Amniotic epithelial cell (primary cell): Measurements from ENCODE around the gene TMEM259.

ENCODE experiments used
- DNase-seq: peaks from one replicate; pipeline ENCODE4 v3.0.0-alpha.2; 2010; ENCODE audit warnings: low read depth

The TMEM259 gene

GRCh38 chr19:960601-960938 lies 60.4 kb downstream of the TMEM259 start:
- DNase-seq = no peak

- no peak for DNase-seq
Observed at GRCh38 chr19:960020-960419, 60.9 kb downstream of the TMEM259 start.
